Measurements from ENCODE around the gene CCDC27.
A peak's percentile ranks its signal among the peaks of the same experiment; 100 is the strongest.

The CCDC27 gene

DNA sequence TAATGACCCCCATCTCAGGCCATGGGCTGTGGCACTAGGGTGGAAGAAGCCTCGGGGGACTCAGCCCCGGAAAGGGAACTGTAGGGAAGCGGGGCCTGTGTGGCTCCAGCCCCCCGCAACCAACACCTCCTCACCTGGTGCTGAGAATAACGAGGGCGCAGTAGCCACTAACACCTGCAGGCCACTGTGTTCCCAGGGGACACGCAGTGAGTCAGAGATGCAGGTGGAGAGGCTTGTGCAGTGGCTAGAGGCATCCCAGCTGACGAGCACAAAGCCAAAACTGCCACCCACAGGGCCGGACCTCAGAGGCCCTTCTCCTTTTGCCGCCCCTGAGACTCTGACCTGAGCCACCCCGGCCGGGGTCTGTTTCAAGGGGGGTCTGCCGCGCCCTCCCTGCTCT is 33.5 kb upstream of the CCDC27 start:
- DNase-seq, result no peak

DNA sequence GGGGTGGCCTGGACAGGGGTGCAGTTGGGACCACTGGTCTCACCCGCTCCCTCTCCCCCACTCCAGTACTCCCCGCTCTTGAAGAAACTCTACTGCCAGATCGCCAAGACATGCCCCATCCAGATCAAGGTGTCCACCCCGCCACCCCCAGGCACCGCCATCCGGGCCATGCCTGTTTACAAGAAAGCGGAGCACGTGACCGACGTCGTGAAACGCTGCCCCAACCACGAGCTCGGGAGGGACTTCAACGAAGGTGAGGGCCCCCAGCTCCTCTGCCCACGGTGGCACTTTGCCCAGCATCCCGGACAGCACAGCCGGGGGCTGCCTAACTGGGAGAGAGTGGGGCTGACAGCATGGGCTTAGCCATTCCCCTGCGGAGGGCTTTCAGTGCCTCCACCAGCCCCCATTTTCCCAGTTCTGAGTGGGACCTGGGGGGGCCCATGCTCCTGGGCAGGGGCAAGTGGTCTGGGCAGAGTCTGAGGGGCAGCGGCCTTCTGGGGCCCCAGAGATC is 30.2 kb upstream of the CCDC27 start:
- DNase-seq, result no peak

DNA sequence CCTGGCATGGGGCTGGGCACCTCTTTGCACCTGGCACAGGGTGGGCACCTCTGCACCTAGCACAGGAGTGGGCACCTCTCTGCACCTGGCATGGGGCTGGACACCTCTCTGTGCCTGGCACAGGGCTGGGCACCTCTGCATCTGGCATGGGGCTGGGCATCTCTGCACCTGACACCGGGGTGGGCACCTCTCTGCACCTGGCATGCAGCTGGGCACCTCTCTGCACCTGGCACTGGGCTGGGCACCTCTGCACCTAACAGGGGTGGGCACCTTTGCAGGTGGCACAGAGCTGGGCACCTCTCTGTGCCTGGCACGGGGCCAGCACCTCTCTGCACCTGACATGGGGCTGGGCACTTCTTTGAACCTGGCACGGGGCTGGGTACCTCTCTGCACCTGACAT is 29.4 kb upstream of the CCDC27 start:
- DNase-seq, result no peak

DNA sequence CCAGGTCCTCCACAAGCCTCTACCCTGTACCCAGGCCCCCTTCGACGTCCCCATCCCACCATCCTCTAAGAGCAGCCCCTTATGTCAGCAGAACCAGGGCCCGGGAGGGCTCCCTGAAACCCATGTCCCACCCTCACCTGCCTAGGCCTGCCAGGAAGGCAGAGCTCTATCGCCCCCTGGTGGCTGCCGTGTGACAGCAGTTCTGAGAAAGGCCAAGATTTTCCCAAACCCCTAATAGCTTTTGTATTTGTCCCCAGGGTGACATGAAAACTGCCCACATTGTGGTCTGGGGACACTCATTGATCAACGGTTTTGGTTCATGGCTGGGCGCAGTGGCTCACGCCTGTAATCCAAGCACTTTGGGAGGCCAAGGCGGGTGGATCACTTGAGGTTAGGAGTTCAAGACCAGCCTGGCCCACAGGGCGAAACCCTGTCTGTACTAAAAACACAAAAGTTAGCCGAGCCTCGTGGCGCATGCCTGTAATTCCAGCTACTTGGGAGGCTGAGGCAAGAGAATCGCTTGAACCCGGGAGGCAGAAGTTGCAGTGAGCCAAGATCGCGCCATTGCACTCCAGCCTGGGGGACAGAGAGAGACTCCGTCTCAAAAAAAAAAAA is 27.7 kb upstream of the CCDC27 start:
- DNase-seq, result peak; percentile 49

DNA sequence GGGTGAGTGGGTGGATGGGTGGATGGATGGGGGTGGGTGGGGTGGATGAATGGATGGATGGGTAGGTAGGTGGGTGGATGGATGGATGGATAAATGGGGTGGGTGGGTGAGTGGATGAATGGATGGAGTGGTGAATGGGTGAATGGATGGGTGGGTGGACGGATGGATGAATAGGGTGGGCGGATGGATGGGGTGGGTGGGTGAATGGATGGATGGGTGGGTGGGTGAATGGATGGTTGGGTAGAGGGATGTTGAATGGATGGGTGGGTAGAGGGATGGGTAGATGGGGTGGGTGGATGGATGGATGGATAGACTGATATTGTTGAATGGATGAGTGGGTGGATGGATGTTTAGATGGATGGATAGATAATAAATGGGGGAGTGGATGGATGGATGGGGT is 26.9 kb upstream of the CCDC27 start:
- DNase-seq, result no peak

DNA sequence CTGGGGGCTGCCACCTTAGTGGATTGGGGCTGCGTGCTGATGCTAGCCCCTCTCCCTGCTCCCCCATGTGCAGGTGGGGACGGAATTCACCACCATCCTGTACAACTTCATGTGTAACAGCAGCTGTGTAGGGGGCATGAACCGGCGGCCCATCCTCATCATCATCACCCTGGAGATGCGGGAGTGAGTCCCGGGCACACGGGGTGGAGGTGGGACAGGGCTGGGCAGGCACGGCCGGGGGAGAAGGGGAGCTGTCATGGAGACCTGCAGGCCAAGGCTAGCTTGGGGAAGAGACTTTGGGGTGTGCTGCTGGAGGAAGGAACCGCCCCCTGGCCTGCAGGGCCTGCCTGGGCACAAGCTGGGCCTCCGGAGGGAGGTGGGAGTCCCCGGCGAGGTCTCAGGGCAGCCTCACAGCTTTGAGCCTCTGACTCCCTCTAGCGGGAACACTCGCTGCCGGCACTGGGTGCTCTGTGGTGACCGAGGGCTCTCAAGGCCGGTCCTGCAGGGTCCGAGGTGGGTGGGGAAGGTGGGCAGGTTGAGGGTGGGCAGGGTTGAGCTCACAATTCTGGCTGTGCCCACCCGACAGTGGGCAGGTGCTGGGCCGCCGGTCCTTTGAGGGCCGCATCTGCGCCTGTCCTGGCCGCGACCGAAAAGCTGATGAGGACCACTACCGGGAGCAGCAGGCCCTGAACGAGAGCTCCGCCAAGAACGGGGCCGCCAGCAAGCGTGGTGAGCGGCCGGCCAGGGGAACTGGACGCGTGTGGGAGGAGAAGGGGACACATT is 25.0 kb upstream of the CCDC27 start:
- DNase-seq, result no peak

DNA sequence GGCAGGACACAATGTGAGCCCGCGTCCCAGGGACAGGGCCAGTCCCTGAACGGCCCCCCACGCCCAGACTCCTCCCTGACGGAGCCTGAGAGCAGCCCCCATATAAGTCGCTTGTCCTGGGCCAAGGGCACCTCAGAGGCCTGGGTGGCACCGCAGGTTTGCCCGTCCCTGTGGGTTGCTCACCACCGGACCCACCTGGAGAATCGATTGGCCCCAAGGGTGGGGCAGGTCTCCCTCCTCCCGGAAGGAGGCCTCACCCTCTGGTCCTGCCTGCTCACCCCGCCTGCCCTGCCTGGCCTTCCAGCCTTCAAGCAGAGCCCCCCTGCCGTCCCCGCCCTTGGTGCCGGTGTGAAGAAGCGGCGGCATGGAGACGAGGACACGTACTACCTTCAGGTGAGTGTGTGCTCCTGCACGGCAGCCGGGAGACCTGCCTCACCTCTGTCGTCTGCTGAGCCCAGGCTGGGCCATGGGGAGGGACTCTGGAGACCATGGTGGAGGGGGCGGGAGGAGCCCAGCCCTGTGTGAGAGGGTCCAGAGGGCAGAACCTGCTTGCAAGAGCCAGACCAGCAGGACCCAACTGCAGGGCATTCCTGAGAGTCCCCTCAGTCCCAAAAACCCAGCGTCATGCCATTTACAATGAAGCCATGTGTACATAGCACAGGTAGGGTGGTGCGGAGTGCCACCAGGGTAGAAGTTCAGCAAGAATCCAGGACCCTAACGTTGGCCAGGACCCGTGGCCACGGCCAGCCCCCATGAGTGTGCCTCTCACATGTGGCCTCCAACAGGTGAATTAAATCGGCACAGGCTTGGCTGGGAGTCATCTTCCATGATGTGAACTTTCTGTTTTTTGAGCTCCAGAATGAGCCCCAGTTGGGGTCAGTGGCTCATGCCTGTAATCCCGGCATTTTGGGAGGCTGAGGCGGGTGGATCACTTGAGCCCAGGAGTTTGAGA is 24.1 kb upstream of the CCDC27 start:
- DNase-seq, result no peak

DNA sequence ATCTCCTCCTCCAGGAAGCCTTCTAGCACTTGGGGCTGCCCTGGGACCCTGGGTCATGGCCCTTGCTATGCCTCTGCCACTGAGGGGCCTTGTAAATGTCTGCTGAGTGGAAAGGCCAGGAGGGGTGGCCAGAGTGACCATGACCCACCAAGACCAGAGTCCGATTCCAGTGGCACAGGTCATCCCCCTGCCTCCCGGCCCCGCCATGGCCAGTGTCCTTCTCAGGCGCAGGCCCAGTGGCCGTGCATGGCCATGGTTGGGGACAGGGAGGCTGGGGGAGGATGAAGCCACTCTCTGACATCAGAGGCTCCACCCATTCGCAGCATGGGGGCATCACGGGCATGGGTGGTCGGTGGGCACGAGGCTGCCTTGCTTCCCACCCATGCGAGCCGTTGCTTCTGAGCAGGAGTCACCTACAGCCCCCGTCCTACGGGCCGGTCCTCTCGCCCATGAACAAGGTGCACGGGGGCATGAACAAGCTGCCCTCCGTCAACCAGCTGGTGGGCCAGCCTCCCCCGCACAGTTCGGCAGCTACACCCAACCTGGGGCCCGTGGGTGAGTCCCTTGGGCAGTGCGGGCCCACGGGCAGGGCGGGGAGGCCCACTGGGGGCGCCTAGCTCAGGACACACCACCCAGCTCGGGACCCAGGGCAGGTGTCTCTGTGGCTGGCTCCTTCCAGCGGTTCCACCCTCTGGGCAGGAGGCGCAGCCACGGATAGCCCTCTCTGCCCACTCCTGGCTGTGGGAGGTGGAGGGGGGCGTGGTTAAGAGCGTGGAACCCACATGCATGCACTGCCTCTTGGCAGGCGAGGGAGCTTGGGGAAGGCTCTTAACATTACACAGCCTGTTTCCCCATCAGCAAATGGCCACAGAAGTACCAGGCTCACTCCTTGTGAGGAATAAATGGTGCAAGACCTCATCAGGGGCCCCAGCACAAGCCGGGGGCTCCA is 22.4 kb upstream of the CCDC27 start:
- no peak for DNase-seq

DNA sequence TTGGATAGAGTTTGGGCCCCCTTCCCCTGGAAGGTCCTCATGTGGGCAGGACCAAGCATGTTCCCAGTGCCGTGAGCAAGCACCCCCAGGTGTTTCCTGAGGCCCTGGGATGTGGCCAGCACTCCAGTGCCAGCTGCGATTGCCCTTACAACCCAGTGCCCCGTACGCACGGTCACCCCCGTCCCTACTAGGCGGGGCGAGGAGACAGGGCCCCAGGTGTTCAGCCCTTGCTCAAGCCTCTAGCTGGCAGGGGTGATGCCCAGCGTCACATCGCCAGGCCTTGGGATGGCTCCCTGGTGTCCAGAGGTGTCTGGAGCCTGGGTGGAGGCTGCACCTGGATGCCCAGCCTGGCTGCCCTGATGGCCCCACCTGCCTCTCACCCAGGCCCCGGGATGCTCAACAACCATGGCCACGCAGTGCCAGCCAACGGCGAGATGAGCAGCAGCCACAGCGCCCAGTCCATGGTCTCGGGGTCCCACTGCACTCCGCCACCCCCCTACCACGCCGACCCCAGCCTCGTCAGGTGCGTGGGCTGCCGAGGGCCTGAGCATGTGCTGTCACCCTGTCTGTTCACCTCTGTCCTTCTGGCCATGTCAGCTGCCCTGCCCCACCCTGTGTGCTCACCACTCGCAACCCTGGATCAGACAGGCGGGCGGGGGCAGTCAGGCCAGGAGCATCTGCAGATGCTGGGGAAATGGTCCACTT is 21.6 kb upstream of the CCDC27 start:
- DNase-seq, result no peak

DNA sequence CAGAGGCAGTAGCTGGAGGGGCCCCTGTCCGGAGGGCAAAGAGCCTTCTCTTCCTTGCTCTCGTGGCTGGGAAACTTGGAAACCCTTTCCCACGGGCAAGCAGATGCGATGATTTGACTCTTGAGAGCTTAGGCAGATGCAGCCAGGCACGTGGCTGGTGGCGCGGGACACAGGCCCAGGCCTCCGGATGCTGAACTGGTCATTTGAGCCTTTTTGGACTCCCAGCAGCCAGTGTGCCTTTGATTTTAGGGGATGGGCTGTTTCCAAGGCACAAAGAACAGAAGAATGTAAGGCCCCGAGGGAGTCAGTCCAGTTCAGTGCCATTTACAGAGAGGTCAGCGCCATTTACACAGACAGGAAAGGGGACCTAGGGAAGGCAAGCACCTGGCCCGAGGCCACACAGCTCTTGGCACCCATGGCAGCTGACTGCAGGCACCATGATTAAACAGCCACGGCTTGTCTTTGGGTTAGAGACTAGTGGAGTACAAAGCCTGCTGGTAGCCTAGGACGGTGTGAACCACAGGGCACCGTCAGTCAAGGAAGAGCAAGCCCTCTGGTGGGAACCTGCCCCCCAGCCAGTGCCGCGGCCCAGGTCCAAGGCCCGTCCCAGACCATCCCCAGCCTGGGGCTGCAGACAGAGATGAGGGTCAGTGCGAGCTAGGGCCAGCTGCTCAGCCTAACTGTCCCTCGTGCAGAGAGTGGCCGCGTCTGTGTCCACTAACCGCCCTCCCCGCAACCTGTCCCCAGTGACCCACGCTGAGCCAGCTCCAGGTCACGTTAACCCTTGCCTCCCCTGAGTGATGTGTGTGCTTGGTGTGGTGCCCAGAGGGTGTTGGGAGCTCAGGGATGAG is 20.4 kb upstream of the CCDC27 start:
- DNase-seq, result no peak

DNA sequence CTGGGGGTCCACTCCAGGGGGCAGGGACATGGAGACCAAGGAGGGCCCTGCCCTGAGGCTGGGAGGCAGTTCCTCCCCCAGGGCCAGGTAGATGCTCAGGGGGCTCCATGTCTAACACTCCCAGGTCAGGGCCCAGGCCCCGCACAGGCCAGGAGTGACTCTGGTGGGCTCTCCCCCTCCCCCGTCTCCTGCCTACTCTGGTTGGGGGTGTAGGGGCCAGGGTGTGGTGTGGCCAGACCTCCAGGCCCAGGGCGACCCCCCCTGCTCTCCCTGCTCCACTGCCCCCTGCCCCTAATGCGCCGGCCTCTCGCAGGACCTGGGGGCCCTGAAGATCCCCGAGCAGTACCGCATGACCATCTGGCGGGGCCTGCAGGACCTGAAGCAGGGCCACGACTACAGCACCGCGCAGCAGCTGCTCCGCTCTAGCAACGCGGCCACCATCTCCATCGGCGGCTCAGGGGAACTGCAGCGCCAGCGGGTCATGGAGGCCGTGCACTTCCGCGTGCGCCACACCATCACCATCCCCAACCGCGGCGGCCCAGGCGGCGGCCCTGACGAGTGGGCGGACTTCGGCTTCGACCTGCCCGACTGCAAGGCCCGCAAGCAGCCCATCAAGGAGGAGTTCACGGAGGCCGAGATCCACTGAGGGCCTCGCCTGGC is 19.7 kb upstream of the CCDC27 start:
- DNase-seq, result no peak

DNA sequence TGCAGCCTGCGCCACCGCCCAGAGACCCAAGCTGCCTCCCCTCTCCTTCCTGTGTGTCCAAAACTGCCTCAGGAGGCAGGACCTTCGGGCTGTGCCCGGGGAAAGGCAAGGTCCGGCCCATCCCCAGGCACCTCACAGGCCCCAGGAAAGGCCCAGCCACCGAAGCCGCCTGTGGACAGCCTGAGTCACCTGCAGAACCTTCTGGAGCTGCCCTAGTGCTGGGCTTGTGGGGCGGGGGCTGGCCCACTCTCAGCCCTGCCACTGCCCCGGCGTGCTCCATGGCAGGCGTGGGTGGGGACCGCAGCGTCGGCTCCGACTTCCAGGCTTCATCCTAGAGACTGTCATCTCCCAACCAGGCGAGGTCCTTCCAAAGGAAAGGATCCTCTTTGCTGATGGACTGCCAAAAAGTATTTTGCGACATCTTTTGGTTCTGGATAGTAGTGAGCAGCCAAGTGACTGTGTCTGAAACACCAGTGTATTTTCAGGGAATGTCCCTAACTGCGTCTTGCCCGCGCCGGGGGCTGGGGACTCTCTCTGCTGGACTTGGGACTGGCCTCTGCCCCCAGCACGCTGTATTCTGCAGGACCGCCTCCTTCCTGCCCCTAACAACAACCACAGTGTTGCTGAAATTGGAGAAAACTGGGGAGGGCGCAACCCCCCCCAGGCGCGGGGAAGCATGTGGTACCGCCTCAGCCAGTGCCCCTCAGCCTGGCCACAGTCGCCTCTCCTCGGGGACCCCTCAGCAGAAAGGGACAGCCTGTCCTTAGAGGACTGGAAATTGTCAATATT is 19.0 kb upstream of the CCDC27 start:
- DNase-seq, result no peak

DNA sequence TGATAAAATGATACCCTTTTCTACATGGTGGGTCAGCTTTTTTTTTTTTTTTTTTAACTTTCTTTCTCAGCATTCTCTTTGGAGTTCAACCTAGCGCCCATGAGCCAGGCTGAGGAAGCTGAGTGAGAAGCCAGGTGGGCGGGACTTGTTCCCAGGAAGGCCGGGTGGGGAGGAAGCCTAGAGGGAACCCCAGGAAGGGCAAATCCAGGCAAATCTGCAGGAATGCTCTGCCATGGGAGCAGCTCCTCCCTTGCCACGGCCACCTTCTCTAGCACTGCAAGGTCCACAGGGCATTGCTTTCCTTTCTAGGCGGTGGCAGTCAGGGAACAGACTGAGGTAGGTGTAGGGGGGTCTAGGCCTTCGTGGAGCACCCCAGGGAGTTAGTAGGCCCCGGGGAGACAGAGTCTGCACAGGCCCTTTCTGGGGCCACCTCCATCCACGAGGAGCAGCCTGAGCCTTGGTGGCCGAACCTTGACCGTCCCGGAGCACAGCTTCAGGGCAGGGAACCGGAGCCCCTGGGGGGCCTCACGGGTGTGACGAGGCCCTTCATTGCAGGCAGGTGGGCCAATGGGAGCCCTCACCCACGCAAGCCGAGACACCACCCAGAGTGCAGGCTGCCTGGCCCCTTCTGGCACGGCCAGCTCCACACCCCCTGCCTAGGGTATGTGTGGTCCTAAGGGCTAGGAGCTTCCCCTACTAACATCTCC is 18.2 kb upstream of the CCDC27 start:
- DNase-seq, result no peak

DNA sequence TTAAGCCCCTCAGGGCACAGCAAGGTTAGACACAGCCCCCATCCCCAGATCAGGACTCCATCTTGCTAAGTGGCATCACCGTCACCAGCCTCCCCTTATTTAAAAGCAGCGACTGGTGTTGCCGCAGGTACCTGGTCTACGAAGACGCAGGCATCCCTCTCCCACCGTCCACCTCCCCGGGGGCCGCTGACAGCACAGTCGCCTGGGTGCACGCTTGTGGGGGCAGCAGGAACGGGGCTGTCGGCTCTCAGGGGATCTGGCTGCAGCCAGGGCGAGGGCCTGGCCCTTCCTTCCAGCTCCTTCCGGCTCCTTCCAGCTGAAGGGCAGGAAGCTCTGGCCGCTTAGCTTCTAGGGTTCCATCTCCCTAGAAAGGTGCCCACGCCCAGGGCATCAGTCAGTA is 17.6 kb upstream of the CCDC27 start:
- DNase-seq, result no peak

DNA sequence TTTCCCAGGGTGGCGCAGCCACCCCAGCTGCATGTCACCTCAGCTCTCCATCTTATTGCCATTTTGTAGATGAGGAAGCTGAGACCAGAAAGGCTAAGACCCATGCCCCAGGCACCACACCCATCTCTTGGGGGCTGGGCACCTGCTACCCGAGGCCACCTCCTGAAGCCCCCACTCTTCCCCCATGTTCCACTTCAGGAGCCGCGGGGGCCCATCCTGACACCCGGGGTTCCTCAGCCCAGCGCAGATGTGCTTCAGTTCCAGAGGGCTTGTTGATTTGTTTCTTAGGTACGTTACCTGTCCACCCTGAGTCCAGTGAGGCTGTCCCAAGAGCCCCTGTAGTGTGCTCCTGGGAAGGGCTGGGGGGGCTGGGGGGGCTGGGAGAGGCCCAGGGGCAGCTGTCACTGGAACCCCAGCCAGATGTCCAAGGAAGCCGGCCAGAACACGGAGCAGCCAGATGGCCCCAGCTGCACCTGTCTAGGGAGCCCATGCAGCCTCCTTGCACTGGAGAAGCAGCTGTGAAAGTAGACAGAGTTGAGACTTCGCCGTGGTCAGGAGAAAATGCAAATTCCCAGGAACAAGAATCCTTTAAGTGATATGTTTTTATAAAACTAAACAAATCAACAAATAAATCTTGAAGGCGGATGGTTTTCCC is 17.1 kb upstream of the CCDC27 start:
- no peak for DNase-seq

DNA sequence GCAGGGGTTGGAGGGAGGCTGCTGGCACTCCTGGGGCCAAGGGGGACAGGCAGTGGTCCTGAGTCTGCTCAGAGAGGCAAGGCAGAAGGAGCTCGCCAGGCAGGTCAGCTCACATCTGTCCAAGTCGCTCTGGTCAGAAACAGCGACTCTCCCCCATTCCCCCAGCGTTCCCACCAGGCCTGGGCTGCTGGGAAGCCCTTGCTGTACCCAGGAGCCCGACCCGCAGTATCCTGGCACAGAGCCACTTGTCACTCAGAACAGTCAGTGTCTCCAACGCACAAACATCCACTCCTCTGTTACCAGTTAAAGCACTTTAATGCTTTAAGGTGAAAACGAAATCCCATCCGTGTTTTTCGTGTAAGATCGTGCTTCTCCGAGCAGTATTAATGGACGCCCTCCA is 16.6 kb upstream of the CCDC27 start:
- DNase-seq, result no peak

DNA sequence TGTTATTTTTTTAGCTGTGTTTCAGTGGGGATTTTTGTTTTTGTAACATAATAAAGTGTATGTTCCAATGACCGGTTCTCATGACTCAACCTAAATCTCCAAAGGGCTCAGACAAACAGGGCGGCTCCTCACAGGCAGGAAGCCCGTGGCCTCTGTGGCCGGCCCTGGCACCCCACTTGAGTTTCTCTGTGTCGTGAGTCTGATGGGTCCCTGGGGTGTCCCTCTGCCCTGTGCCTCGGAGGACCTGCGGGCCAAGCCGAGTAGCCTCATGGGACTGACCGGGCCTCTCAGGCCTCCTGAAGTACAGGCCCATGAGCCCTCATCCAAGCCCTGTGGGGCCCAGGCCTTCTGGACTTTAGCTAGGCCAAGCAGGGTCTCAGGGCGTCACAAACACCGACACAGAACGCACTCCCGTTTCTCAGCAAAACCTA is 16.1 kb upstream of the CCDC27 start:
- DNase-seq, result no peak

DNA sequence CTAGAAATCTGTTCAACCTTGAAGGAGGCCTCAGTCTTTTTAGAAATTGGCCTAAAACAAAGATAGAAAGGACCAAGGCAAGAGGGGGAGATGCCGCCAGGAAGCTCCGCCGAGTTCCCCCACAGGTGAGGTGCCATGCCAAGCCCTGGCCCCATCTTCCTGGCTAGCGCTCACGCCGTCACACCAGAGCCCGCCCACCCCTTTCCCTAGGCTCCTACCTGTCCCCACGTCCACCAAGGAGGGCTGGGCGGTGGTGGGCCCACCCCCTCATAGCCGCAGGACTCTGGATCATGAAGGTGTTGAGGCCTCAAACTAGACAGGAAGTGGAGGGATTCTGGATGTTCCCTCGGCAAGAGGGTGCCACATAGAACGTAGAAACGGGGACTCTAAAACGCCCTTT is 15.5 kb upstream of the CCDC27 start:
- DNase-seq, result no peak

Data from NCI-H146 (cell line).